ENCODE measurements around the gene ADAM22. TPM values are rescaled to one million over a fixed set of nuclear protein-coding genes. Genes with fewer than 3 reads are reported as not detected.

Gene ADAM22
- total and polyA plus RNA-seq, 2 of the 4 experiments (the other 2 are of a cell fraction), result 0.03 to 0.18 TPM

- no peak overlapping the region for H3K4ac ChIP-seq (ENCODE audit: low read depth, low read length)
- H3K14ac ChIP-seq (replicated peaks; ENCODE audit: low read depth, low read length), result no peak overlapping the region
- POLR2A ChIA-PET (ENCODE audit: unreplicated experiment), result no interaction called here
- in situ Hi-C loops (cut with MboI; ENCODE audit: low sequenced_read_pairs), result no loop called here
- H2AK5ac ChIP-seq (ENCODE audit: low read depth, low read length), result no peak overlapping the region
- H2BK5ac ChIP-seq (ENCODE audit: low read depth, low read length, poor library complexity, severe bottlenecking), result no peak overlapping the region
- H3K56ac ChIP-seq (ENCODE audit: extremely low read depth, insufficient read depth, low read length), result no peak overlapping the region
- H3K27me3 ChIP-seq (ENCODE audit: control insufficient read depth, insufficient read depth, low read length), result no peaks in the 10 kb centered on the region
- H3K79me1 ChIP-seq (ENCODE audit: low read depth in 1 of 2, low read length in 2 of 2), result no peaks in the 10 kb centered on the region
- no peaks in the 10 kb centered on the region for H3K9me3 ChIP-seq (ENCODE audit: control insufficient read depth, insufficient read depth, low read length)
- dilution Hi-C loops (cut with HindIII; ENCODE audit: low sequenced_read_pairs, unreplicated experiment), result no loop called here
- H2BK15ac ChIP-seq (ENCODE audit: low read depth, low read length), result no peak overlapping the region
- H3K36me3 ChIP-seq (ENCODE audit: control insufficient read depth, insufficient read depth, low read length), result no peaks in the 10 kb centered on the region
- H4K20me1 ChIP-seq (ENCODE audit: insufficient read depth, low read length), result no peaks in the 10 kb centered on the region
- H2AK9ac ChIP-seq (replicated peaks; ENCODE audit: low read depth, low read length, poor library complexity), result no peak overlapping the region
- TF ChIP-seq MAZ (IDR thresholded peaks at IDR 0.05; ENCODE audit: borderline replicate concordance, low read depth, low read length) (no peak), MAFK (IDR thresholded peaks at IDR 0.05; ENCODE audit: low read depth, low read length) (peak; percentile 70)
- H2BK20ac ChIP-seq (ENCODE audit: low read depth, low read length), result no peak overlapping the region
- BruUV-seq (replicated peaks), result no TSS peak
- H2AFZ ChIP-seq (replicated peaks; ENCODE audit: low read length, poor library complexity), result no peak overlapping the region
- H4K91ac ChIP-seq (ENCODE audit: insufficient read depth, low read depth, low read length), result no peak overlapping the region
- CTCF ChIA-PET, result no interaction called here
- H4K5ac ChIP-seq (ENCODE audit: low read depth, low read length), result no peak overlapping the region
- H3K27ac ChIP-seq (ENCODE audit: insufficient read depth, low read length), result no peak overlapping the region
- no peak overlapping the region for H2BK120ac ChIP-seq (ENCODE audit: low read depth, low read length)
- ATAC-seq (ENCODE audit: low read depth) (no peak), DNase-seq (no peak)
- no peak overlapping the region for H3K4me3 ChIP-seq (ENCODE audit: insufficient read depth, low read depth, low read length)
- no peak overlapping the region for H3K4me2 ChIP-seq (ENCODE audit: low read depth, low read length)
- intact Hi-C loops (cut with micrococcal nuclease), result no loop called here
- no peak overlapping the region for H3K18ac ChIP-seq (ENCODE audit: low read depth, low read length)
- no peak overlapping the region for H3K9ac ChIP-seq (ENCODE audit: low read depth, low read length)
- no CpG with 5 or more reads among the region's 1 CpG for WGBS, 2 experiments (ENCODE audit: extremely low coverage in 2 of 2, insufficient read length in 1 of 2)
- H3K4me1 ChIP-seq (ENCODE audit: control insufficient read depth, insufficient read depth, low read length), result no peaks in the 10 kb centered on the region
- no peak overlapping the region for H3K23ac ChIP-seq (ENCODE audit: low read depth, low read length)
- H3K9me1 ChIP-seq (ENCODE audit: insufficient read depth, low read length), result no peaks in the 10 kb centered on the region
- H4K8ac ChIP-seq (ENCODE audit: low read depth in 2 of 2, low read length in 2 of 2), result no peak overlapping the region
Observed at GRCh38 chr7:88141953-88142352, 207.9 kb downstream of the ADAM22 start.

All from IMR-90 (cell line).